ENCODE data around the gene NRXN3.

DNA sequence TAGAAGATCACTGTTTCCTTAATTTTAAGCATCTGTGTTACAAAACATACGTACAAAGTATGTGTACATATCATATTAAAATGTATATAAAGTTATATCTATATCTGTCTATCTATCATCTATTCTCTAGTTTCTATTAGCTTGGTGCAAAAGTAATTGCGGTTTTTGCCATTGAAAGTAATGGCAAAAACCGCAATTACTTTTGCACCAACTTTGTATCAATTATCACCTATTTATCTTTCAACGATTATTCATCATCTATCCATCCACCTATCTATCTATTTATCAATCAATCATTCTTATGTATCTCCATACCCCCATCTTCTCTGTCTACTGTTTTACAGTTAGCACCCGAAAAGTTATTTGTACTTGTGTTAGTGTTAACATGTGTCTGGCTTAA, 447.6 kb downstream of the NRXN3 start:
- TF ChIP-seq, protein P1, sequence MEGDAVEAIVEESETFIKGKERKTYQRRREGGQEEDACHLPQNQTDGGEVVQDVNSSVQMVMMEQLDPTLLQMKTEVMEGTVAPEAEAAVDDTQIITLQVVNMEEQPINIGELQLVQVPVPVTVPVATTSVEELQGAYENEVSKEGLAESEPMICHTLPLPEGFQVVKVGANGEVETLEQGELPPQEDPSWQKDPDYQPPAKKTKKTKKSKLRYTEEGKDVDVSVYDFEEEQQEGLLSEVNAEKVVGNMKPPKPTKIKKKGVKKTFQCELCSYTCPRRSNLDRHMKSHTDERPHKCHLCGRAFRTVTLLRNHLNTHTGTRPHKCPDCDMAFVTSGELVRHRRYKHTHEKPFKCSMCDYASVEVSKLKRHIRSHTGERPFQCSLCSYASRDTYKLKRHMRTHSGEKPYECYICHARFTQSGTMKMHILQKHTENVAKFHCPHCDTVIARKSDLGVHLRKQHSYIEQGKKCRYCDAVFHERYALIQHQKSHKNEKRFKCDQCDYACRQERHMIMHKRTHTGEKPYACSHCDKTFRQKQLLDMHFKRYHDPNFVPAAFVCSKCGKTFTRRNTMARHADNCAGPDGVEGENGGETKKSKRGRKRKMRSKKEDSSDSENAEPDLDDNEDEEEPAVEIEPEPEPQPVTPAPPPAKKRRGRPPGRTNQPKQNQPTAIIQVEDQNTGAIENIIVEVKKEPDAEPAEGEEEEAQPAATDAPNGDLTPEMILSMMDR (conservative IDR thresholded peaks at IDR 0.05 in 1 of 2, IDR thresholded peaks at IDR 0.05 in 1 of 2; ENCODE audit: extremely low read depth in 1 of 2, insufficient read depth in 1 of 2, low read depth in 1 of 2, low read length in 2 of 2), result no peak
- no peak for TF ChIP-seq EZH2 (IDR thresholded peaks at IDR 0.05; ENCODE audit: borderline replicate concordance, low read length)

Data from mammary epithelial cell (primary cell).